Effector memory CD4-positive, alpha-beta T cell (primary cell): ENCODE results near the gene ETDC.

Experiments used
- DNase-seq, 3 donors: peaks; one replicate each; pipeline ENCODE4 v3.0.0-alpha.2; 2020
- H3K27ac ChIP-seq: 2 replicates; pipeline ENCODE4 v1.7.0; 2013; ENCODE audit warnings: mild to moderate bottlenecking, low read length, moderate library complexity; ENCODE audit not compliant: insufficient read depth, poor library complexity, severe bottlenecking
- H3K27me3 ChIP-seq: replicated peaks from 2 replicates; pipeline ENCODE4 v1.7.0; 2013; ENCODE audit warnings: mild to moderate bottlenecking, low read length; ENCODE audit not compliant: insufficient read depth, control insufficient read depth, poor library complexity, severe bottlenecking
- H3K36me3 ChIP-seq: 2 replicates; pipeline ENCODE4 v1.7.0; 2013; ENCODE audit warnings: mild to moderate bottlenecking, low read length, moderate library complexity; ENCODE audit not compliant: control insufficient read depth, insufficient read depth
- H3K4me1 ChIP-seq: 2 replicates; pipeline ENCODE4 v1.7.0; 2013; ENCODE audit warnings: low read length, mild to moderate bottlenecking; ENCODE audit not compliant: control insufficient read depth, insufficient read depth, poor library complexity, severe bottlenecking
- H3K4me3 ChIP-seq: 2 replicates; pipeline ENCODE4 v1.7.0; 2013; ENCODE audit warnings: low read length, low read depth, mild to moderate bottlenecking; ENCODE audit not compliant: insufficient read depth, poor library complexity, severe bottlenecking
- H3K9me3 ChIP-seq: 2 replicates; pipeline ENCODE4 v1.7.0; 2013; ENCODE audit warnings: mild to moderate bottlenecking, low read length, moderate library complexity; ENCODE audit not compliant: control insufficient read depth

Gene ETDC

GRCh38 chrX:135340831-135341230, 31.6 kb downstream of the ETDC start:
- H3K27ac ChIP-seq, result no peak overlapping the region
- H3K9me3 ChIP-seq, result no peaks in the 10 kb centered on the region
- DNase-seq, result no peak
- H3K4me1 ChIP-seq, result peaks cover 27% of the 10 kb centered on the region
- H3K36me3 ChIP-seq, result no peaks in the 10 kb centered on the region
- no peaks in the 10 kb centered on the region for H3K27me3 ChIP-seq
- no peak overlapping the region for H3K4me3 ChIP-seq

- peak overlapping the region; percentile 20 for H3K27ac ChIP-seq
Measured at GRCh38 chrX:135345107-135345589, 35.9 kb downstream of the ETDC start.

GRCh38 chrX:135346975-135347374, 37.7 kb downstream of the ETDC start:
- Histone ChIP-seq H3K27ac (no peak overlapping the region), H3K4me1 (peaks cover 10% of the 10 kb centered on the region)
- DNase-seq, result no peak

More at GRCh38 chrX:135345107-135345589, 35.9 kb downstream of the ETDC start:
- DNase-seq, result no peak
- H3K27me3 ChIP-seq, result no peaks in the 10 kb centered on the region
- peak overlapping the region; percentile 74 for H3K4me3 ChIP-seq
- H3K36me3 ChIP-seq, result no peaks in the 10 kb centered on the region
- peaks cover 20% of the 10 kb centered on the region for H3K4me1 ChIP-seq
- no peaks in the 10 kb centered on the region for H3K9me3 ChIP-seq

GRCh38 chrX:135347381-135348016, 38.2 kb downstream of the ETDC start:
- no peak overlapping the region for H3K27ac ChIP-seq
- DNase-seq, result no peak

More at GRCh38 chrX:135346975-135347374, 37.7 kb downstream of the ETDC start:
- H3K27me3 ChIP-seq, result no peaks in the 10 kb centered on the region
- H3K4me3 ChIP-seq, result no peak overlapping the region
- no peaks in the 10 kb centered on the region for H3K36me3 ChIP-seq
- H3K9me3 ChIP-seq, result no peaks in the 10 kb centered on the region

GRCh38 chrX:135354288-135354687, 45.0 kb downstream of the ETDC start:
- Histone ChIP-seq H3K4me3 (no peak overlapping the region), H3K36me3 (no peaks in the 10 kb centered on the region), H3K27me3 (no peaks in the 10 kb centered on the region), H3K9me3 (no peaks in the 10 kb centered on the region), H3K27ac (no peak overlapping the region), H3K4me1 (no peaks in the 10 kb centered on the region)
- no peak for DNase-seq

More at GRCh38 chrX:135347381-135348016, 38.2 kb downstream of the ETDC start:
- Histone ChIP-seq H3K36me3 (no peaks in the 10 kb centered on the region), H3K4me3 (no peak overlapping the region), H3K4me1 (peaks cover 7% of the 10 kb centered on the region), H3K27me3 (no peaks in the 10 kb centered on the region), H3K9me3 (no peaks in the 10 kb centered on the region)
